HCT116 (cell line): ENCODE data around the gene SULT1A2.

Experiments used
- CEBPB ChIP-seq: IDR thresholded peaks from 2 replicates; pipeline ENCODE4 v1.6.1; 2012; ENCODE audit warnings: low read depth
- EZH2 ChIP-seq: fragments of 200-600 bp; sonication (generic); IDR thresholded peaks from 2 replicates; pipeline ENCODE4 v1.6.1; 2017; ENCODE audit warnings: antibody characterized with exemption, mixed run types
- JUND ChIP-seq: IDR thresholded peaks from 2 replicates; pipeline ENCODE4 v1.6.1; 2012
- POLR2A ChIP-seq: IDR thresholded peaks from 2 replicates; pipeline ENCODE4 v1.7.0; 2011; ENCODE audit warnings: borderline replicate concordance; ENCODE audit not compliant: insufficient read depth, insufficient read length; ENCODE audit errors: extremely low read depth
- SP1 ChIP-seq: IDR thresholded peaks from 2 replicates; pipeline ENCODE4 v1.6.1; 2012; ENCODE audit warnings: low read depth
- ZNF274 ChIP-seq: fragments of 200-500 bp; sonication (Bioruptor generic); IDR thresholded peaks from 2 replicates; pipeline ENCODE4 v1.6.1; 2014; ENCODE audit warnings: mild to moderate bottlenecking, low read depth, low read length, inconsistent platforms
- TF ChIP-seq, protein P1 (sequence below), 3 experiments: fragments of 200-600 bp in 1 of 3; sonication (generic) in 1 of 3; IDR thresholded peaks in 2 of 3; conservative IDR thresholded peaks in 1 of 3; 2 replicates each; pipeline ENCODE4 v1.5.1; 2012 to 2017; ENCODE audit warnings: low read depth in 2 of 3, low read length in 2 of 3, antibody characterized with exemption in 1 of 3, borderline replicate concordance in 1 of 3, control low read depth in 1 of 3, mild to moderate bottlenecking in 1 of 3, mixed read lengths in 1 of 3, mixed run types in 1 of 3, moderate library complexity in 1 of 3; ENCODE audit not compliant: insufficient read depth in 1 of 3
- TF ChIP-seq, protein P2 (sequence below): IDR thresholded peaks from 2 replicates; pipeline ENCODE4 v1.6.1; 2012; ENCODE audit warnings: low read depth
- TF ChIP-seq, protein P3 (sequence below): IDR thresholded peaks from 2 replicates; pipeline ENCODE4 v1.6.1; 2012

DNA sequence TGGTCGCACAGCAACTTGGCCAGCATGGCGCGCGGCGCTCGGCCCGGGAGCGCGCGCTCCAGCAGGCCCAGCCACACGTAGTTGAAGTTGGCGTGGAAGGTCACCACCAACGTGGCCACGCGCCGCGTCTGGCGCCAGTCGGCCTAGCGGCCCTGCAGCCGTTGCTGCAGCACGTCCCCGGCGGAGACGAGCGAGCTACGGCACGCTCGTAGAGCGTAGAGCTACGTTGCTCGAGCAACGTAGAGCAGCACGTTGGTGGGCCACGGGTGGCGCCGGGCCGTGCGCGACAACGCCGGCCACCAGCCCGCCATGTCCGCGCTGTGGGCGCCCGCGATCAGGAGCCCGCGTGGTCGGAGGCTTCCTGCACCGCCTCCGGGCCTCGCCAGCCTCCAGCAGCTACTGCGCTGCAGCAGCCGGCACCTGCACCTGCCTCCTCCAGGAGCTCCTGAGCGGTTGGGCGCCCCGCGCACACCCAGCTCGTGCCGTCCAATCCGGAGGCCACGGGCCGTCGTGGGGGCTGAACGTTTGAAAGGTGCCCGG, 26.4 kb upstream of the SULT1A2 start:
- TF ChIP-seq, protein P1, sequence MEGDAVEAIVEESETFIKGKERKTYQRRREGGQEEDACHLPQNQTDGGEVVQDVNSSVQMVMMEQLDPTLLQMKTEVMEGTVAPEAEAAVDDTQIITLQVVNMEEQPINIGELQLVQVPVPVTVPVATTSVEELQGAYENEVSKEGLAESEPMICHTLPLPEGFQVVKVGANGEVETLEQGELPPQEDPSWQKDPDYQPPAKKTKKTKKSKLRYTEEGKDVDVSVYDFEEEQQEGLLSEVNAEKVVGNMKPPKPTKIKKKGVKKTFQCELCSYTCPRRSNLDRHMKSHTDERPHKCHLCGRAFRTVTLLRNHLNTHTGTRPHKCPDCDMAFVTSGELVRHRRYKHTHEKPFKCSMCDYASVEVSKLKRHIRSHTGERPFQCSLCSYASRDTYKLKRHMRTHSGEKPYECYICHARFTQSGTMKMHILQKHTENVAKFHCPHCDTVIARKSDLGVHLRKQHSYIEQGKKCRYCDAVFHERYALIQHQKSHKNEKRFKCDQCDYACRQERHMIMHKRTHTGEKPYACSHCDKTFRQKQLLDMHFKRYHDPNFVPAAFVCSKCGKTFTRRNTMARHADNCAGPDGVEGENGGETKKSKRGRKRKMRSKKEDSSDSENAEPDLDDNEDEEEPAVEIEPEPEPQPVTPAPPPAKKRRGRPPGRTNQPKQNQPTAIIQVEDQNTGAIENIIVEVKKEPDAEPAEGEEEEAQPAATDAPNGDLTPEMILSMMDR (IDR thresholded peaks at IDR 0.05 in 2 of 3, conservative IDR thresholded peaks at IDR 0.05 in 1 of 3; ENCODE audit: borderline replicate concordance in 1 of 3, insufficient read depth in 1 of 3, low read depth in 2 of 3, low read length in 2 of 3), result no peak
- no peak for TF ChIP-seq EZH2
- TF ChIP-seq, protein P2, sequence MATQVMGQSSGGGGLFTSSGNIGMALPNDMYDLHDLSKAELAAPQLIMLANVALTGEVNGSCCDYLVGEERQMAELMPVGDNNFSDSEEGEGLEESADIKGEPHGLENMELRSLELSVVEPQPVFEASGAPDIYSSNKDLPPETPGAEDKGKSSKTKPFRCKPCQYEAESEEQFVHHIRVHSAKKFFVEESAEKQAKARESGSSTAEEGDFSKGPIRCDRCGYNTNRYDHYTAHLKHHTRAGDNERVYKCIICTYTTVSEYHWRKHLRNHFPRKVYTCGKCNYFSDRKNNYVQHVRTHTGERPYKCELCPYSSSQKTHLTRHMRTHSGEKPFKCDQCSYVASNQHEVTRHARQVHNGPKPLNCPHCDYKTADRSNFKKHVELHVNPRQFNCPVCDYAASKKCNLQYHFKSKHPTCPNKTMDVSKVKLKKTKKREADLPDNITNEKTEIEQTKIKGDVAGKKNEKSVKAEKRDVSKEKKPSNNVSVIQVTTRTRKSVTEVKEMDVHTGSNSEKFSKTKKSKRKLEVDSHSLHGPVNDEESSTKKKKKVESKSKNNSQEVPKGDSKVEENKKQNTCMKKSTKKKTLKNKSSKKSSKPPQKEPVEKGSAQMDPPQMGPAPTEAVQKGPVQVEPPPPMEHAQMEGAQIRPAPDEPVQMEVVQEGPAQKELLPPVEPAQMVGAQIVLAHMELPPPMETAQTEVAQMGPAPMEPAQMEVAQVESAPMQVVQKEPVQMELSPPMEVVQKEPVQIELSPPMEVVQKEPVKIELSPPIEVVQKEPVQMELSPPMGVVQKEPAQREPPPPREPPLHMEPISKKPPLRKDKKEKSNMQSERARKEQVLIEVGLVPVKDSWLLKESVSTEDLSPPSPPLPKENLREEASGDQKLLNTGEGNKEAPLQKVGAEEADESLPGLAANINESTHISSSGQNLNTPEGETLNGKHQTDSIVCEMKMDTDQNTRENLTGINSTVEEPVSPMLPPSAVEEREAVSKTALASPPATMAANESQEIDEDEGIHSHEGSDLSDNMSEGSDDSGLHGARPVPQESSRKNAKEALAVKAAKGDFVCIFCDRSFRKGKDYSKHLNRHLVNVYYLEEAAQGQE, result no peak
- no peak for TF ChIP-seq POLR2A
- TF ChIP-seq CEBPB, result no peak
- no peak for TF ChIP-seq JUND
- TF ChIP-seq ZNF274, result no peak
- TF ChIP-seq, protein P3, sequence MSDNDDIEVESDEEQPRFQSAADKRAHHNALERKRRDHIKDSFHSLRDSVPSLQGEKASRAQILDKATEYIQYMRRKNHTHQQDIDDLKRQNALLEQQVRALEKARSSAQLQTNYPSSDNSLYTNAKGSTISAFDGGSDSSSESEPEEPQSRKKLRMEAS, result peak; percentile 74; the same call in 1 of the 2 replicates
- no peak for TF ChIP-seq SP1
